ENCODE results near the gene ZNF20.
"Not testable (repeated sequence)": the region's sequence is repeated elsewhere in the genome, so short reads cannot be mapped to it uniquely, and the experiment has no call there.

The ZNF20 gene

GRCh38 chr19:12093777-12094176 lies 46.4 kb downstream of the ZNF20 start:
- H3K4me3 ChIP-seq (ENCODE audit: low read depth, low read length): no peak overlapping the region
- DNase-seq (ENCODE audit: low read depth): no peak
- TF ChIP-seq, protein P1, sequence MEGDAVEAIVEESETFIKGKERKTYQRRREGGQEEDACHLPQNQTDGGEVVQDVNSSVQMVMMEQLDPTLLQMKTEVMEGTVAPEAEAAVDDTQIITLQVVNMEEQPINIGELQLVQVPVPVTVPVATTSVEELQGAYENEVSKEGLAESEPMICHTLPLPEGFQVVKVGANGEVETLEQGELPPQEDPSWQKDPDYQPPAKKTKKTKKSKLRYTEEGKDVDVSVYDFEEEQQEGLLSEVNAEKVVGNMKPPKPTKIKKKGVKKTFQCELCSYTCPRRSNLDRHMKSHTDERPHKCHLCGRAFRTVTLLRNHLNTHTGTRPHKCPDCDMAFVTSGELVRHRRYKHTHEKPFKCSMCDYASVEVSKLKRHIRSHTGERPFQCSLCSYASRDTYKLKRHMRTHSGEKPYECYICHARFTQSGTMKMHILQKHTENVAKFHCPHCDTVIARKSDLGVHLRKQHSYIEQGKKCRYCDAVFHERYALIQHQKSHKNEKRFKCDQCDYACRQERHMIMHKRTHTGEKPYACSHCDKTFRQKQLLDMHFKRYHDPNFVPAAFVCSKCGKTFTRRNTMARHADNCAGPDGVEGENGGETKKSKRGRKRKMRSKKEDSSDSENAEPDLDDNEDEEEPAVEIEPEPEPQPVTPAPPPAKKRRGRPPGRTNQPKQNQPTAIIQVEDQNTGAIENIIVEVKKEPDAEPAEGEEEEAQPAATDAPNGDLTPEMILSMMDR (IDR thresholded peaks at IDR 0.05; ENCODE audit: control insufficient read depth, extremely low read depth, insufficient read depth): no peak

- DNase-seq (ENCODE audit: low read depth): no peak
- TF ChIP-seq, protein P1 (IDR thresholded peaks at IDR 0.05; ENCODE audit: control insufficient read depth, extremely low read depth, insufficient read depth): no peak
- H3K4me3 ChIP-seq (ENCODE audit: low read depth, low read length): no peak overlapping the region
Observed at GRCh38 chr19:12092956-12093355, 47.2 kb downstream of the ZNF20 start.

DNA sequence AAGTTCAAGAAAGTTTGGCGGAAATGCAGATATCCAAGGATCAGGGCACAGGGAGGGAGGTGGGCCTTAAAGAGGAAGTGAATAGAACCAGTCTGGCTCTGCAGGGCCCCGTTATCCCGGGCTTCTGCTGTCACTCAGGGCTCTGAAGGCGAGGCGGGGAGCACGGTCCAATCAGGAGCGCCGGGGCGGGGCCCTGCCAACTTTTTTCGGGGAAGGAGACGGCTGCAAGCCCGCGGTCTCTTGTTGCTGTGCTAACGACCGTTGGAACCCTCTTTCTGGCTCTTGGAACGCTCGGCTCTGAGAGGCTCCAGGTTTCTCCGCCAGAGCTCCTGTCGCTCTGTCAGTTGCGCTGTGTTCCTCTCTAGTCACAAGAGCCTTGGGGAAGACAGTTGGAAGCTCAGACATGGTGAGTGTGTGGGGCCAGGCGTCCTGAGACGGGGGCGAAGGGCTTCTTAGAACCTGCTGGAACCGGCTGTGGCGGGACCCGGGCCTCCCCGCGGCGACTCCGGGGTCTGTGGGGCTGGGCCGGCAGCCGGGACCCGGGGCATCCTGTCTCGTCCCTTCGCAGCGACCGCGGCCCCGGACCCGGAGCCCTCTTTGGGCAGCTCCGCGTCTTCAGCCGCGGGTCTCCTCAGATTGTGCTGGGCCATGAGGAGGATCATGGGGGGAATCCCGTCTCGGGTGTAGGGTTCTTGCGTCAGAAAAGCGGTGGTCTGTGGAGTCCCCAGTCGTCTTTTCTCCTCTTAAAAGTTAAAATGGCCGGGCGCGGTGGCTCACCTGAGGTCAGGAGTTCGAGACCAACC lies 47.9 kb downstream of the ZNF20 start:
- H3K4me3 ChIP-seq (ENCODE audit: low read depth, low read length): peak overlapping the region; percentile 3; the same call in 1 of the 2 replicates
- TF ChIP-seq, protein P1 (IDR thresholded peaks at IDR 0.05; ENCODE audit: control insufficient read depth, extremely low read depth, insufficient read depth): no peak
- no peak for DNase-seq (ENCODE audit: low read depth)

DNA sequence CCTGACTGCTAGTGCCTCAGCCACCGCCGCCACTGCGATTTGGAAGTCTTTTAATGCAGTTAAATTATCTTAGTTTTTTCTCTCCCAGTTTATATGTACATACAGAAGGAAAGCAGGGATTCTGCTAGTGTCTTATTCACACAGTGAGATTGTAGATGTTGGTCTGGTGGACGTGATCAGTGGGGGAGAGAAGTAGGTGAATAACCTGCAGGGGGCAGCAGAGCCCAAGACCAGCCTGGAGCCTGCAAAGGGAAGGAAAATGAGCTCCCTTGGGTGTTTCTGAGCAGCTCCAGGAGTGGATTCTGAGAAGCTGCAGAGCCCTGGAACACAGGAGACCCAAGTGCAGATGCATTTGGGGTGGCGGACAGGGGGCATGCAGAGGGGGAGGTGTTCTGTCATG lies 49.3 kb downstream of the ZNF20 start:
- H3K4me3 ChIP-seq (ENCODE audit: low read depth, low read length): no peak overlapping the region
- no peak for DNase-seq (ENCODE audit: low read depth)
- TF ChIP-seq, protein P1 (IDR thresholded peaks at IDR 0.05; ENCODE audit: control insufficient read depth, extremely low read depth, insufficient read depth): peak; percentile 41

DNA sequence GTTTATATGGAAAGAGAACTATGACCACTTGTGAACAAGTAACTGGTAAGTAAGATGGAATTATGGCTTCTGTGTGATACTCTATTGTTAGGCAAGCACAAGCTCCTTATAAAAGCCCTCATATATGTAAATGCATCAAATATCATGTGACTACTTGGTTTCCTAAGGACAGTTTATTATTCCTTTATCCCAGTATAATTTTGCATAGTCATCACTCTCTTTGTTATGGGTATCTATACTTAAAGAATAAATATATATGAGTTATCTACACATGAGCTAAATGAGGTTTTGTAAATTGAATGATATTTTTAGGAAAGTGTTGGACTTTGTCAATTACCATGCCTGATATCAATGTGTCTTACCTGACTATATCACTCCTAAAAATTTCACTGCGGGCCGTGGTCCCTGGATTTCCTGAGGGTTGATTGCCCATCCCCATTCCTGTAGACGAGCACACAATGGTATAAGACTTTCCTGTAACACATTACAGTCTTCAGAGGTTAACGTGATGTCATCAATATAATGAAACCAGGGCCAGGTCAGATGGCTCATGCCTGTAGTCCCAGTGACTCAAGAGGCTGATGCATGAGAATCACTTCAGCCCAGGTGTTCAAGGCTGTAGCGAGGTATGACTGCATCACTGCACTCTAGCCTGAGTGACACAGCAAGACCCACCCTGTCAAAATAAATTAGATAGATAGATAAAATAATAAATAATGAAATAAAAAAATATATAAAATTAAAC lies 54.9 kb downstream of the ZNF20 start:
- no peak for DNase-seq (ENCODE audit: low read depth)
- H3K4me3 ChIP-seq (ENCODE audit: low read depth, low read length): no peak overlapping the region
- TF ChIP-seq, protein P1 (IDR thresholded peaks at IDR 0.05; ENCODE audit: control insufficient read depth, extremely low read depth, insufficient read depth): no peak

DNA sequence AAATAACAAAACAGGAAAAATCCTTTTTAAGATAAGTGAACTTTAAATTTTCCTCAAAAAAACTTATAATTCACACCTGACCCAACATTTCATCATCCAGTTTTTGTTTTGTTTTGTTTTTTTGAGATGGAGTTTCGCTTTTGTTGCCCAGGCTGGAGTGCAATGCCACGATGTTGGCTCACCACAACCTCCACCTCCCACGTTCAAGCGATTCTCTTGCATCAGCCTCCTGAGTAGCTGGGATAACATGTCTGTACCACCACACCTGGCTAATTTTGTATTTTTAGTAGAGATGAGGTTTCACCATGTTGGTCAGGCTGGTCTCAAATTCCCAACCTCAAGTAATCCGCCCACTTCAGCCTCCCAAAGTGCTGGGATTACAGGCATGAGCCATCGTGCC lies 56.8 kb downstream of the ZNF20 start:
- not testable (repeated sequence) for H3K4me3 ChIP-seq (ENCODE audit: low read depth, low read length); DNase-seq (ENCODE audit: low read depth)

Measured in LNCaP clone FGC (cell line).